Measurements from ENCODE around the gene ARIH1. TPM values are rescaled to one million over a fixed set of nuclear protein-coding genes. Genes with fewer than 3 reads are reported as not detected.
A peak's percentile ranks its signal among the peaks of the same experiment; 100 is the strongest.

Gene ARIH1
- total and polyA plus RNA-seq, 2 of the 8 experiments (the other 6 are each of a cell fraction or from before 2014, with no cell fraction given): 32.7 to 179 TPM

DNA sequence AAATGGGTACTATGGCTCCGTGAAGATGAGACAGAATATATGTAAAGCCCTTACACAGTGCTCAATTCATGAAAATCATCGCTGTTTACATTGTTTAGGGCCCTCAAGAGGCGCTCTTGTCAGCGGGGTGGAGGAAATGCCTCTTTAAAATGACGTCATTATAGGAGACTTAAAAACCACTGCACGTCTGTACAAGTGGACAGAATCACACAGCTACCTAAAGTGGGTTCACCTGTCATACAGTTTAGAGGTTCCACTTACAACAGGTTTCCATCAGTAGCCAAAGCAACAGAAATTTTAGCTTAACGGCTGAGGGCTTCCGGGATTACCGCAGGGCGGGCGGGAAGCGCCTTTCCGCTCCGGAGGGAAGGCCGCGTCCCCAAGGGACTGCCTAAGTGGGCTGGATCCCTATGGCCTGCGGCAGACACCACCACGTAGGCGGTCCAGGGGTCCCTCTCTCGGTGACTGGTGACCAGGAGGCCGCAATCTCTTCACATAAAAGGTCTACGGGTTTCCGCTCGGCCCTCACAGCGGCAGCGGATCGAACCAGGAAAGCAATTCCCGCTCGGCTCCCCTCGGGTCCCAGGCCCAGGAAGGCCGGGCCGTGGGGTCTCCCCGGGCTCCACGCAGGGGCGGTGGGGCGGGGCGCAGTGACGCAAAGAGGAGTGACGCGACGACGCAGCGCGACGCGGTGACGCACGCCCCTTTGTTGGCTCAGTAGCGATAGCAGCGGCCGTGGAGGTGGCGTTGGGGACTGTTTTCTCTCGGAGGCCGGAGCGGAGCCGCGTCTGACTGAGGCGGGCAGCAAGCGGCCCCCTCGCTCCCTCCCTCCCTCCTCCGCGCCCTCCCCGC is at the start of gene ARIH1 (continued):
- TF ChIP-seq SAP30 (IDR thresholded peaks at IDR 0.05; ENCODE audit: insufficient read depth, insufficient replicate concordance, low read length) (peak; percentile 66), TAF1 (IDR thresholded peaks at IDR 0.05; ENCODE audit: low read depth, low read length) (peak; percentile 97), BCL11A (IDR thresholded peaks at IDR 0.05; ENCODE audit: low read depth in 2 of 2, low read length in 2 of 2) (no peak), USF2 (IDR thresholded peaks at IDR 0.05; ENCODE audit: low read length) (no peak), YY1 (IDR thresholded peaks at IDR 0.05; ENCODE audit: low read depth, low read length) (no peak), POLR2AphosphoS5 (IDR thresholded peaks at IDR 0.05; ENCODE audit: low read depth, low read length) (peak; percentile 98), SRF (IDR thresholded peaks at IDR 0.05; ENCODE audit: low read depth, low read length) (no peak), JUN (IDR thresholded peaks at IDR 0.05; ENCODE audit: low read depth, low read length) (peak; percentile 75)
- TF ChIP-seq, protein P1, sequence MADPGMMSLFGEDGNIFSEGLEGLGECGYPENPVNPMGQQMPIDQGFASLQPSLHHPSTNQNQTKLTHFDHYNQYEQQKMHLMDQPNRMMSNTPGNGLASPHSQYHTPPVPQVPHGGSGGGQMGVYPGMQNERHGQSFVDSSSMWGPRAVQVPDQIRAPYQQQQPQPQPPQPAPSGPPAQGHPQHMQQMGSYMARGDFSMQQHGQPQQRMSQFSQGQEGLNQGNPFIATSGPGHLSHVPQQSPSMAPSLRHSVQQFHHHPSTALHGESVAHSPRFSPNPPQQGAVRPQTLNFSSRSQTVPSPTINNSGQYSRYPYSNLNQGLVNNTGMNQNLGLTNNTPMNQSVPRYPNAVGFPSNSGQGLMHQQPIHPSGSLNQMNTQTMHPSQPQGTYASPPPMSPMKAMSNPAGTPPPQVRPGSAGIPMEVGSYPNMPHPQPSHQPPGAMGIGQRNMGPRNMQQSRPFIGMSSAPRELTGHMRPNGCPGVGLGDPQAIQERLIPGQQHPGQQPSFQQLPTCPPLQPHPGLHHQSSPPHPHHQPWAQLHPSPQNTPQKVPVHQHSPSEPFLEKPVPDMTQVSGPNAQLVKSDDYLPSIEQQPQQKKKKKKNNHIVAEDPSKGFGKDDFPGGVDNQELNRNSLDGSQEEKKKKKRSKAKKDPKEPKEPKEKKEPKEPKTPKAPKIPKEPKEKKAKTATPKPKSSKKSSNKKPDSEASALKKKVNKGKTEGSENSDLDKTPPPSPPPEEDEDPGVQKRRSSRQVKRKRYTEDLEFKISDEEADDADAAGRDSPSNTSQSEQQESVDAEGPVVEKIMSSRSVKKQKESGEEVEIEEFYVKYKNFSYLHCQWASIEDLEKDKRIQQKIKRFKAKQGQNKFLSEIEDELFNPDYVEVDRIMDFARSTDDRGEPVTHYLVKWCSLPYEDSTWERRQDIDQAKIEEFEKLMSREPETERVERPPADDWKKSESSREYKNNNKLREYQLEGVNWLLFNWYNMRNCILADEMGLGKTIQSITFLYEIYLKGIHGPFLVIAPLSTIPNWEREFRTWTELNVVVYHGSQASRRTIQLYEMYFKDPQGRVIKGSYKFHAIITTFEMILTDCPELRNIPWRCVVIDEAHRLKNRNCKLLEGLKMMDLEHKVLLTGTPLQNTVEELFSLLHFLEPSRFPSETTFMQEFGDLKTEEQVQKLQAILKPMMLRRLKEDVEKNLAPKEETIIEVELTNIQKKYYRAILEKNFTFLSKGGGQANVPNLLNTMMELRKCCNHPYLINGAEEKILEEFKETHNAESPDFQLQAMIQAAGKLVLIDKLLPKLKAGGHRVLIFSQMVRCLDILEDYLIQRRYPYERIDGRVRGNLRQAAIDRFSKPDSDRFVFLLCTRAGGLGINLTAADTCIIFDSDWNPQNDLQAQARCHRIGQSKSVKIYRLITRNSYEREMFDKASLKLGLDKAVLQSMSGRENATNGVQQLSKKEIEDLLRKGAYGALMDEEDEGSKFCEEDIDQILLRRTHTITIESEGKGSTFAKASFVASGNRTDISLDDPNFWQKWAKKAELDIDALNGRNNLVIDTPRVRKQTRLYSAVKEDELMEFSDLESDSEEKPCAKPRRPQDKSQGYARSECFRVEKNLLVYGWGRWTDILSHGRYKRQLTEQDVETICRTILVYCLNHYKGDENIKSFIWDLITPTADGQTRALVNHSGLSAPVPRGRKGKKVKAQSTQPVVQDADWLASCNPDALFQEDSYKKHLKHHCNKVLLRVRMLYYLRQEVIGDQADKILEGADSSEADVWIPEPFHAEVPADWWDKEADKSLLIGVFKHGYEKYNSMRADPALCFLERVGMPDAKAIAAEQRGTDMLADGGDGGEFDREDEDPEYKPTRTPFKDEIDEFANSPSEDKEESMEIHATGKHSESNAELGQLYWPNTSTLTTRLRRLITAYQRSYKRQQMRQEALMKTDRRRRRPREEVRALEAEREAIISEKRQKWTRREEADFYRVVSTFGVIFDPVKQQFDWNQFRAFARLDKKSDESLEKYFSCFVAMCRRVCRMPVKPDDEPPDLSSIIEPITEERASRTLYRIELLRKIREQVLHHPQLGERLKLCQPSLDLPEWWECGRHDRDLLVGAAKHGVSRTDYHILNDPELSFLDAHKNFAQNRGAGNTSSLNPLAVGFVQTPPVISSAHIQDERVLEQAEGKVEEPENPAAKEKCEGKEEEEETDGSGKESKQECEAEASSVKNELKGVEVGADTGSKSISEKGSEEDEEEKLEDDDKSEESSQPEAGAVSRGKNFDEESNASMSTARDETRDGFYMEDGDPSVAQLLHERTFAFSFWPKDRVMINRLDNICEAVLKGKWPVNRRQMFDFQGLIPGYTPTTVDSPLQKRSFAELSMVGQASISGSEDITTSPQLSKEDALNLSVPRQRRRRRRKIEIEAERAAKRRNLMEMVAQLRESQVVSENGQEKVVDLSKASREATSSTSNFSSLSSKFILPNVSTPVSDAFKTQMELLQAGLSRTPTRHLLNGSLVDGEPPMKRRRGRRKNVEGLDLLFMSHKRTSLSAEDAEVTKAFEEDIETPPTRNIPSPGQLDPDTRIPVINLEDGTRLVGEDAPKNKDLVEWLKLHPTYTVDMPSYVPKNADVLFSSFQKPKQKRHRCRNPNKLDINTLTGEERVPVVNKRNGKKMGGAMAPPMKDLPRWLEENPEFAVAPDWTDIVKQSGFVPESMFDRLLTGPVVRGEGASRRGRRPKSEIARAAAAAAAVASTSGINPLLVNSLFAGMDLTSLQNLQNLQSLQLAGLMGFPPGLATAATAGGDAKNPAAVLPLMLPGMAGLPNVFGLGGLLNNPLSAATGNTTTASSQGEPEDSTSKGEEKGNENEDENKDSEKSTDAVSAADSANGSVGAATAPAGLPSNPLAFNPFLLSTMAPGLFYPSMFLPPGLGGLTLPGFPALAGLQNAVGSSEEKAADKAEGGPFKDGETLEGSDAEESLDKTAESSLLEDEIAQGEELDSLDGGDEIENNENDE (IDR thresholded peaks at IDR 0.05; ENCODE audit: insufficient replicate concordance, low read length): no peak
